Kidney (tissue), 14 donors: ENCODE data around the gene GNB1. TPM values are rescaled to one million over a fixed set of nuclear protein-coding genes. Genes with fewer than 3 reads are reported as not detected.

Experiments used
- DNase-seq, 5 donors: peaks; one replicate each; pipeline ENCODE4 v3.0.0-alpha.2; 2013 to 2020
- FAIRE-seq: peaks from 2 replicates; lab custom pipeline; 2012; peaks lifted over from hg19 to GRCh38; lab: Jason Lieb, UNC
- H3K27ac ChIP-seq, 2 donors: one replicate each; pipeline ENCODE4 v1.7.0; 2013; ENCODE audit warnings: low read depth in 2 of 2, low read length in 2 of 2, inconsistent platforms in 1 of 2
- H3K27me3 ChIP-seq: one replicate; pipeline ENCODE4 v1.7.1; 2013; ENCODE audit warnings: low read length, inconsistent platforms; ENCODE audit not compliant: control insufficient read depth, insufficient read depth
- H3K36me3 ChIP-seq, 3 donors: one replicate each; pipeline versions ENCODE4 v1.7.0 to v1.7.1; 2013; ENCODE audit warnings: low read length in 3 of 3, control low read depth in 1 of 3, inconsistent platforms in 1 of 3; ENCODE audit not compliant: insufficient read depth in 3 of 3, control insufficient read depth in 2 of 3
- H3K4me1 ChIP-seq, 3 donors: one replicate each; pipeline versions ENCODE4 v1.7.0 to v1.7.1; 2013; ENCODE audit warnings: low read length in 3 of 3, inconsistent platforms in 1 of 3, low read depth in 1 of 3; ENCODE audit not compliant: control insufficient read depth in 2 of 3, insufficient read depth in 2 of 3
- H3K4me3 ChIP-seq, 3 donors: one replicate each; pipeline versions ENCODE4 v1.7.0 to v1.8.1; 2013; ENCODE audit warnings: low read length in 3 of 3, control low read depth in 1 of 3, inconsistent platforms in 1 of 3
- H3K9ac ChIP-seq, 3 donors: one replicate each; pipeline versions ENCODE4 v1.7.0 to v1.7.1; 2013; ENCODE audit warnings: low read length in 3 of 3, control low read depth in 1 of 3, inconsistent platforms in 1 of 3
- H3K9me3 ChIP-seq, 3 donors: one replicate each; pipeline versions ENCODE4 v1.7.0 to v1.7.1; 2013; ENCODE audit warnings: low read length in 3 of 3, control low read depth in 1 of 3, inconsistent platforms in 1 of 3; ENCODE audit not compliant: control insufficient read depth in 2 of 3, insufficient read depth in 1 of 3
- intact Hi-C: fragments of 100-400 bp; cut with DNase I; formaldehyde crosslinking; loops from one replicate; pipeline ENCODE4 v1.11.1; 2022
- polyA plus RNA-seq: library from polyadenylated mRNA; stranded (reverse); fragments of 350-450 nt; fragmentation: Illumina TruSeq; extraction: RNeasy Lipid Tissue Mini Kit (QIAGEN cat#74804); gene quantifications from one replicate; pipeline ENCODE4 v1.2.3, GENCODE V29; 2014; ENCODE audit warnings: low read depth, low replicate concordance; ENCODE audit not compliant: insufficient read depth
- total RNA-seq: library from RNA; stranded (reverse); fragmentation: NEBNext Ultra II Directional; extraction: Animal tissue kit (Norgen Biotek cat#: 25700); gene quantifications from one replicate; pipeline ENCODE4 v1.2.1, GENCODE V29; 2021
- TF ChIP-seq, protein P1 (sequence below): IDR thresholded peaks from 3 replicates; pipeline ENCODE4 v1.5.1; 2012; ENCODE audit warnings: mild to moderate bottlenecking, moderate library complexity, borderline replicate concordance; ENCODE audit not compliant: insufficient read depth; ENCODE audit errors: extremely low read depth
- donor health status: control.
- donor health status: control.
- donor health status: control.
- donor health status: control.
- donor health status: control.
- donor health status: DM: yes; HTN: yes; CAD: no.
- donor health status: Normal renal cell carcinoma (clear cell type).

GNB1 gene
- total and polyA plus RNA-seq, 2 donors from 2014 or later = 144 to 347 TPM

DNA sequence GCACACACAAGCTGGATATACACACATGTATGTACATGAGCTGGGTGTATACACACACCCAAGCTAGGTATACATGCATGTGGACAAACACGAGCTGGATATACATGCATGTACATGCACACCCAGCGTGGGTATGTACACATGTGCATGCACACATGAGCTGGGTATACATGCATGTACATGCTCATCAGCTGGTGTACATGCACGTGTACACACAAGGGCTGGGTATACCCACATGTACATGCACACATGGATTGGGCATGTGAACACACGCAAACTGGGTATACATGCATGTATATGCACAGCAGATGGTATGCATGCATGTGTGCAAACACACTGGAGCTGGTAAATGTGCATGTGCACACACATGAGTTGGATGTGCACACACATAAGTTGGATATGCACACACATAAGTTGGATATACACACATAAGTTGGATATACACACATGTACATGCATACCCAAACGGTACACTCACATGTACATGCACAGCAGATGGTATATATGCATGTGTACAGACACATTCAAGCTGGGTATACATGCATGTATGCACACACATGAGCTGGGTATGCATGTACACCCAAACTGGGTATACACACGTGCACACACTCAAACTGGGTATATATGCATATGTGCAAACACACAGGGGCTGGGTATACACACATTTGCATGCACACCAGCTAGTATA, 7.5 kb upstream of the GNB1 start:
- intact Hi-C loops = no loop called here
- no peak for FAIRE-seq
- DNase-seq = no peak
- H3K27ac ChIP-seq = no peak overlapping the region
- no peaks in the 10 kb centered on the region for H3K9me3 ChIP-seq
- H3K4me1 ChIP-seq = peaks cover 0 to 10% (median 7%) of the 10 kb centered on the region in 3 donors
- no peaks in the 10 kb centered on the region for H3K27me3 ChIP-seq
- H3K4me3 ChIP-seq = no peak overlapping the region
- H3K36me3 ChIP-seq = no peaks in the 10 kb centered on the region
- TF ChIP-seq, protein P1, sequence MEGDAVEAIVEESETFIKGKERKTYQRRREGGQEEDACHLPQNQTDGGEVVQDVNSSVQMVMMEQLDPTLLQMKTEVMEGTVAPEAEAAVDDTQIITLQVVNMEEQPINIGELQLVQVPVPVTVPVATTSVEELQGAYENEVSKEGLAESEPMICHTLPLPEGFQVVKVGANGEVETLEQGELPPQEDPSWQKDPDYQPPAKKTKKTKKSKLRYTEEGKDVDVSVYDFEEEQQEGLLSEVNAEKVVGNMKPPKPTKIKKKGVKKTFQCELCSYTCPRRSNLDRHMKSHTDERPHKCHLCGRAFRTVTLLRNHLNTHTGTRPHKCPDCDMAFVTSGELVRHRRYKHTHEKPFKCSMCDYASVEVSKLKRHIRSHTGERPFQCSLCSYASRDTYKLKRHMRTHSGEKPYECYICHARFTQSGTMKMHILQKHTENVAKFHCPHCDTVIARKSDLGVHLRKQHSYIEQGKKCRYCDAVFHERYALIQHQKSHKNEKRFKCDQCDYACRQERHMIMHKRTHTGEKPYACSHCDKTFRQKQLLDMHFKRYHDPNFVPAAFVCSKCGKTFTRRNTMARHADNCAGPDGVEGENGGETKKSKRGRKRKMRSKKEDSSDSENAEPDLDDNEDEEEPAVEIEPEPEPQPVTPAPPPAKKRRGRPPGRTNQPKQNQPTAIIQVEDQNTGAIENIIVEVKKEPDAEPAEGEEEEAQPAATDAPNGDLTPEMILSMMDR = no peak
- no peak overlapping the region for H3K9ac ChIP-seq

DNA sequence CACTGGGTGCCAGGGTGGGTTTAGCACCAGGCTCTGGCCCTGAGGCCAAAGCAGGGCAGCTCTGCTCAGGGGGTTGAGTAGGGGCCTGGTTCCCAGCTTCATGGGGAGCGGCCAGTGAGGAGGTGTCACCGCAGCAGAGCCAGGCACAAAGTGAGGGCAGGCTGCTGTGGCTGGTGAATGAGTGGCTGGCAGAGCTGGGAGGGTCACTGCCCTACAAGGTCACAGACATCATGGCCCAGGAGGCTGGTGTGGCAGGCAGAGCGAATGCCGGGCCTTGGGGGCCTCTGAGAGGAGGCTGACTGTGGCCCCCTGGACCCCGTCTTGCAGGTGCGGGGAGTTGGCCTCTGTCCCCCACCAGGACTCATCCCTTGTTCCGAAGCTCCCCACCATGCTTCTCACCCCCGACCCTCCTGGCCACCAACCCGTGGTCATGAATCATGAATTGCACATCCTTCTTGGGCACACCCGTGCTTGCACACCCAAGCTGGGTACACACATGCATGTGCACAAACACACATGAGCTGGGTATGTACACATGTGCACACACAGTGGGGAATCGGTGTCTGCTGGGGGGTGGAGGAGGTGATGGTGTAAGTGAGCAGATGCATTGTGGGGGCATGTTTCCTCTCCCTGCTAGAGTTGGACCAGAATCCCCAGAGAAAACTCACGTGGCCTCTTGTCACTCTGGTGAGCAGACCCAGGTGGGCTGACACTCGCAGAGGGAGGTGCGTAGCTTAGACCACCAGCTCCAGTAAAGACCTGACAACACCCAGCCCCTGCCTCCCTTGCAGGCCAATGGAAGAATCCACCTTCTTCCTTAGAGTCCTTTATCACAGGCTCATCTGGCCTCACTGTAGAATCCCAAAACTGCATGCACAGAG, 4.8 kb upstream of the GNB1 start:
- Histone ChIP-seq H3K4me1 (peaks cover 0 to 19% (median 7%) of the 10 kb centered on the region in 3 donors), H3K9me3 (no peaks in the 10 kb centered on the region), H3K4me3 (no peak overlapping the region), H3K27me3 (no peaks in the 10 kb centered on the region), H3K27ac (no peak overlapping the region), H3K36me3 (no peaks in the 10 kb centered on the region), H3K9ac (no peak overlapping the region)
- DNase-seq (peak in 2 of 5 donors; percentile 48 to 63), FAIRE-seq (no peak)
- intact Hi-C loops = no loop called here
- TF ChIP-seq, protein P1 = no peak

DNA sequence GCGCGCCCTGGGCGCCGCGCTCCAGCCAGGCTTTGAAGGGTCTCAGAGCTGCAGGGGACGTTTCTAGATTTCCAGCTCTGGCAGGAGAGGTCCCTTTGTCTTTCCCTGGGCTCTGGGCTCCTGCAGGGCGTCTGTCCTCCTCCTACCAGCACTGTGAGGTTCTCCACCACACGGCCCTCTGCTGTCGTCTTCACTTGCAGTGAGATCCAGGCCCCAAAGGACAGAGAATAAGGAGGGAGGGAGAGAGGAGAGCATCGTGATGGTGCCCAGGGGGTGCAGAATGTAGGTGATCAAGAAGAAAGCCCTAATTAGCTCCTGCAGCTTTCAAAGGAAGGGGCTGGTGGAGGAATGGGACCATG, 4.2 kb upstream of the GNB1 start:
- Histone ChIP-seq H3K27me3 (no peaks in the 10 kb centered on the region), H3K4me1 (peaks cover 0 to 19% (median 7%) of the 10 kb centered on the region in 3 donors), H3K9ac (peak overlapping the region in 1 of 3 donors; percentile 12), H3K9me3 (no peaks in the 10 kb centered on the region), H3K4me3 (no peak overlapping the region), H3K36me3 (no peaks in the 10 kb centered on the region), H3K27ac (no peak overlapping the region)
- TF ChIP-seq, protein P1 = no peak
- no peak for DNase-seq
- intact Hi-C loops = no loop called here
- FAIRE-seq = no peak
